Glutamatergic neuron (in vitro differentiated cells): Measurements from ENCODE around the gene DLX3. TPM values are rescaled to one million over a fixed set of nuclear protein-coding genes. Genes with fewer than 3 reads are reported as not detected.

Experiments used
- DNase-seq: peaks from one replicate; pipeline ENCODE4 v3.0.0; 2022
- H3K27ac Mint-ChIP-seq: one replicate; pipeline ENCODE4 v1.8.0; 2020; ENCODE audit warnings: mild to moderate bottlenecking, mixed read lengths, inconsistent platforms; ENCODE audit not compliant: unreplicated experiment
- H3K27me3 Mint-ChIP-seq: one replicate; pipeline ENCODE4 v1.8.0; 2020; ENCODE audit warnings: mild to moderate bottlenecking, moderate library complexity, mixed read lengths, inconsistent platforms; ENCODE audit not compliant: unreplicated experiment
- H3K36me3 Mint-ChIP-seq: one replicate; pipeline ENCODE4 v1.8.0; 2020; ENCODE audit warnings: mild to moderate bottlenecking, mixed read lengths, inconsistent platforms; ENCODE audit not compliant: unreplicated experiment
- H3K4me1 Mint-ChIP-seq: one replicate; pipeline ENCODE4 v1.8.0; 2020; ENCODE audit warnings: mild to moderate bottlenecking, low read depth, mixed read lengths, inconsistent platforms; ENCODE audit not compliant: unreplicated experiment
- H3K4me3 Mint-ChIP-seq: one replicate; pipeline ENCODE4 v1.8.0; 2020; ENCODE audit warnings: mild to moderate bottlenecking, mixed read lengths, inconsistent platforms; ENCODE audit not compliant: unreplicated experiment
- H3K9me3 Mint-ChIP-seq: one replicate; pipeline ENCODE4 v1.8.0; 2020; ENCODE audit warnings: mild to moderate bottlenecking, moderate library complexity, mixed read lengths, inconsistent platforms; ENCODE audit not compliant: unreplicated experiment
- total RNA-seq: library from RNA; stranded (reverse); fragmentation: NEBNext Ultra II Directional; extraction: Animal tissue kit (Norgen Biotek cat#: 25700); gene quantifications from one replicate; pipeline ENCODE4 v1.2.1, GENCODE V29; 2021; ENCODE audit not compliant: unreplicated experiment
- TF ChIP-seq, protein P1 (sequence below): fragments of 200-600 bp; sonication (generic); IDR thresholded peaks from one replicate; pipeline ENCODE4 v1.5.0; 2021; ENCODE audit not compliant: partially characterized antibody, unreplicated experiment

The DLX3 gene
- total RNA-seq, 1 donor from 2014 or later, result 0.37 TPM

DNA sequence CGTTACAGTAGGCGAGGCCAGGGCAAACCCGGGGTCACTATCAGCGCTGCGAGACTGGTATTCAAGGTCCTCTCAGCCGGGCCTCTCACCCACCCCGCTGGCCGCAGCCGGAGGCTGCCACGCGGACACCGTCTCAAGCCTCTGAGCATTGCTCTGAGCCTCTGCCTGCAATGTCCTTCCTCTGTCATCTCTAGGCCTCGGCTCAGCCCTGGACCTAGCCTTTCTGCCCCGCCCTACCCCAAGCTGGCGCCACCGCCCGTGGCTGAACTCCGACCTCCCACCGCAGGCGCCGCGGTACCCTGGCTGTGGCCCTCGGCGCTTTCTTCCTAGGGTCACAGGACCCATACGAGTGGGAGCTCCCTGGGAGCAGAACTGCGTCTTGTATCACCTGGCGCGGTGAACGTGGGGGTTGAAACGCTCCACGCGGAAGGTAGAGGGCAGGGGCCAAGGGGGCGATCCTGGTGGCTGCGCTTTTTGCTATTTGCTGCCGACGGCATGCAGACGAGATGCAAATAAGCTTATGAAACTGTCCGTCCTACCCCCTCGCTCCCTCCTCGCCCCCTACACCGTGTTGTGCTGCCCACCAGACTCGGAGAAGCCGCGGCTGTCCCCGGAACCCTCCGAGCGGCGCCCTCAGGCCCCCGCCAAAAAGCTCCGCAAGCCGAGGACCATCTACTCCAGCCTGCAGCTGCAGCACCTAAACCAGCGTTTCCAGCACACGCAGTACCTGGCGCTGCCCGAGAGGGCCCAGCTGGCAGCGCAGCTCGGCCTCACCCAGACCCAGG lies 22.3 kb downstream of the DLX3 start:
- no peak for DNase-seq
- Mint-ChIP-seq H3K4me3 (peak overlapping the region; percentile 30), H3K4me1 (peaks cover 8% of the 10 kb centered on the region), H3K27me3 (peaks cover 31% of the 10 kb centered on the region), H3K9me3 (peaks cover 5% of the 10 kb centered on the region), H3K27ac (no peak overlapping the region), H3K36me3 (peaks cover 4% of the 10 kb centered on the region)
- TF ChIP-seq, protein P1, sequence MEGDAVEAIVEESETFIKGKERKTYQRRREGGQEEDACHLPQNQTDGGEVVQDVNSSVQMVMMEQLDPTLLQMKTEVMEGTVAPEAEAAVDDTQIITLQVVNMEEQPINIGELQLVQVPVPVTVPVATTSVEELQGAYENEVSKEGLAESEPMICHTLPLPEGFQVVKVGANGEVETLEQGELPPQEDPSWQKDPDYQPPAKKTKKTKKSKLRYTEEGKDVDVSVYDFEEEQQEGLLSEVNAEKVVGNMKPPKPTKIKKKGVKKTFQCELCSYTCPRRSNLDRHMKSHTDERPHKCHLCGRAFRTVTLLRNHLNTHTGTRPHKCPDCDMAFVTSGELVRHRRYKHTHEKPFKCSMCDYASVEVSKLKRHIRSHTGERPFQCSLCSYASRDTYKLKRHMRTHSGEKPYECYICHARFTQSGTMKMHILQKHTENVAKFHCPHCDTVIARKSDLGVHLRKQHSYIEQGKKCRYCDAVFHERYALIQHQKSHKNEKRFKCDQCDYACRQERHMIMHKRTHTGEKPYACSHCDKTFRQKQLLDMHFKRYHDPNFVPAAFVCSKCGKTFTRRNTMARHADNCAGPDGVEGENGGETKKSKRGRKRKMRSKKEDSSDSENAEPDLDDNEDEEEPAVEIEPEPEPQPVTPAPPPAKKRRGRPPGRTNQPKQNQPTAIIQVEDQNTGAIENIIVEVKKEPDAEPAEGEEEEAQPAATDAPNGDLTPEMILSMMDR, result no peak

DNA sequence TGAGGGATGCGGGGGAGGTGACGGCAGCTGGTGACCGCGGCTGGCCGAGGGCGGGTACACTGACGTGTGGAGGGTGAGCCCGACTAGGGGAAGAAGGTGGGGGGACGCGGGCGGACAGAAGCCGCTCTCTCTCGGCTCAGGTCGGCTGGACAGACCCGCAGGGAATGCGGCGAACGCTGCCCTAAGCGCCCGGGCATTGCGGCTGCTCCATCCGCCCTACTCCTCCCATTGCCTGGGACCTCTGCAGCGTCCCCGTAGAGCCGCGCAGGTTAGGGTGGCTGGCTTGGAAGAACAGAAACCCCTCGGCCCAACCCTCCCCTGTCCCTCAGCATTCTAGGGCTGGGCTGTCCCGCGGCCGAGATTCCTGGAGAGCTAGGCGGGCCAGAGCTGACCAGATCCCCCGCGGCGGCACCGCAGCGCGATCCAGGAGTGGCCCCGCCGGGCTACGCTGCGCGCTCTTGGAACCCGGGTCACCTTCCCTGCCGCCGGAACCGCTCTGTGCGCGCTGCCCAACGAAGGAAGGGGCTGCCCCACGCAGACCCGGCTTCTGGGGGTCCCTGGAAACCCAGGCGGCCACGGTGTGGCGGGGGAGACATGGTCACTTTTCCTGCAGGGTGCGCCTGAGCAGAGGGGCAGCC lies 23.1 kb downstream of the DLX3 start:
- Mint-ChIP-seq H3K27ac (no peak overlapping the region), H3K4me1 (peaks cover 8% of the 10 kb centered on the region), H3K9me3 (peaks cover 5% of the 10 kb centered on the region), H3K27me3 (peaks cover 37% of the 10 kb centered on the region), H3K36me3 (peaks cover 4% of the 10 kb centered on the region), H3K4me3 (peak overlapping the region; percentile 61)
- TF ChIP-seq, protein P1, result no peak
- peak; percentile 63 for DNase-seq

- Mint-ChIP-seq H3K4me3 (peak overlapping the region; percentile 61), H3K9me3 (peaks cover 5% of the 10 kb centered on the region), H3K36me3 (peaks cover 4% of the 10 kb centered on the region), H3K4me1 (peaks cover 8% of the 10 kb centered on the region), H3K27me3 (peaks cover 40% of the 10 kb centered on the region), H3K27ac (no peak overlapping the region)
- no peak for DNase-seq
- TF ChIP-seq, protein P1, result no peak
Observed at GRCh38 chr17:49971199-49971847, 23.7 kb downstream of the DLX3 start.

DNA sequence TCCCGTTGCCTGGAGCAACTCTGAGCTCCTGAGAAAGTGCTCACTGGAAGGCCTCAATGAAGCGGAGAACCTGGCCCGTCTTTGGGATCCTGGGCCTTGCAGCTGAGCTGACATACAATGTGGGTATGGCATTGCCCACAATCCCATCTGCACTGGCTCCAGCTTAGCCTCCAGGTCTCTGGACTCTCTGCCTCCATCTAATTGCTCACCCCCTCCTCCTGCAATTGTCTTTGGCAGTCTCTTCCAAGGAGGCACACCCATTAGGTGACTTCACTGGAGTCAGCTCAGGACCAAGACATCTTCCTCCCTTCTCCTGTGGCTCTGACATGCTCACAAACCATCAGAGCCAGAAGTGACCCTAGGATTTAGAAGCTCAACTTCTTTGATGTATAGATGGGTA lies 24.5 kb downstream of the DLX3 start:
- peaks cover 5% of the 10 kb centered on the region for H3K4me1 Mint-ChIP-seq
- TF ChIP-seq, protein P1, result no peak
- peaks cover 5% of the 10 kb centered on the region for H3K9me3 Mint-ChIP-seq
- H3K4me3 Mint-ChIP-seq, result peak overlapping the region; percentile 55
- H3K36me3 Mint-ChIP-seq, result peaks cover 4% of the 10 kb centered on the region
- DNase-seq, result no peak
- peaks cover 46% of the 10 kb centered on the region for H3K27me3 Mint-ChIP-seq
- H3K27ac Mint-ChIP-seq, result no peak overlapping the region
